Activated naive CD4-positive, alpha-beta T cell treated with anti-CD3 and anti-CD28 coated beads, Interleukin-2, amount 50 U/mL, for 72 hours (primary cell): ENCODE results near the gene CTR9. TPM values are rescaled to one million over a fixed set of nuclear protein-coding genes. Genes with fewer than 3 reads are reported as not detected.

ENCODE experiments used
- ATAC-seq, 2 donors: fragments of 150-1000 bp; cut with Tn5 transposase; 2 replicates each; pipeline ENCODE4 v1.10.0; 2021; ENCODE audit warnings: mild to moderate bottlenecking in 2 of 2, moderate library complexity in 2 of 2
- DNase-seq, 2 donors: peaks; one replicate each; pipeline ENCODE4 v3.0.0; 2021 to 2022; ENCODE audit warnings: low spot score in 2 of 2
- H3K27ac Mint-ChIP-seq, 2 donors: one replicate each; pipeline ENCODE4 v1.8.0; 2022; ENCODE audit warnings: mild to moderate bottlenecking in 2 of 2, mixed read lengths in 2 of 2
- H3K36me3 Mint-ChIP-seq, 2 donors: one replicate each; pipeline ENCODE4 v1.8.0; 2022; ENCODE audit warnings: mixed read lengths in 2 of 2
- H3K9me3 Mint-ChIP-seq, 2 donors: one replicate each; pipeline ENCODE4 v1.8.0; 2022; ENCODE audit warnings: mixed read lengths in 2 of 2
- total RNA-seq, 2 donors: library from RNA; stranded (reverse); gene quantifications; one replicate each; pipeline ENCODE4 v1.2.3, GENCODE V29; 2022

Gene CTR9
- total RNA-seq, 2 donors from 2014 or later, result 23.9 to 43.6 TPM

GRCh38 chr11:10828402-10828801, 77.4 kb downstream of the CTR9 start:
- DNase-seq (no peak), ATAC-seq (no peak)
- peaks cover 0 to 5% of the 10 kb centered on the region in 2 donors for H3K36me3 Mint-ChIP-seq
- peaks cover 0 to 9% of the 10 kb centered on the region in 2 donors for H3K9me3 Mint-ChIP-seq
- no peak overlapping the region for H3K27ac Mint-ChIP-seq

GRCh38 chr11:10829139-10829538, 78.1 kb downstream of the CTR9 start:
- DNase-seq (no peak), ATAC-seq (no peak)
- H3K27ac Mint-ChIP-seq, result no peak overlapping the region
- peaks cover 0 to 9% of the 10 kb centered on the region in 2 donors for H3K9me3 Mint-ChIP-seq
- peaks cover 0 to 5% of the 10 kb centered on the region in 2 donors for H3K36me3 Mint-ChIP-seq

Other genes starting within 250 kb of the CTR9 start
- gene RNF141, start 210.1 kb upstream of the CTR9 start, total RNA-seq, result 10 to 100 TPM in 1 of 2 donors, 1 to 10 TPM in 1; 9.1 to 12.2 TPM
- gene LYVE1, start 182.6 kb upstream of the CTR9 start, total RNA-seq, result not detected
- not detected for gene IRAG1, start 57.5 kb upstream of the CTR9 start, total RNA-seq
- gene EIF4G2, start 57.7 kb downstream of the CTR9 start, total RNA-seq, result 100 to 1,000 TPM; 462 to 846 TPM
- gene ZBED5, start 106.8 kb downstream of the CTR9 start, total RNA-seq, result 10 to 100 TPM; 41.2 to 43.6 TPM